Stimulated activated CD8-positive, alpha-beta memory T cell treated with anti-CD3 and anti-CD28 coated beads, Interleukin-7, amount 100 ng/mL, for 48 hours (primary cell): Measurements from ENCODE around the gene PCNA.
"Not testable (repeated sequence)": the region's sequence is repeated elsewhere in the genome, so short reads cannot be mapped to it uniquely, and the experiment has no call there.

ENCODE experiments used
- DNase-seq, 2 donors: peaks; one replicate each; pipeline ENCODE4 v3.0.0-alpha.2; 2020; ENCODE audit warnings: low read depth in 1 of 2; ENCODE audit errors: extremely low read depth in 1 of 2

PCNA gene

GRCh38 chr20:5099909-5100308 is 19.8 kb downstream of the PCNA start:
- DNase-seq = not testable (repeated sequence)

- not testable (repeated sequence) for DNase-seq
These were observed 20.7 kb downstream of the PCNA start for GRCh38 chr20:5099009-5099408.

- no peak for DNase-seq
These were observed 23.3 kb downstream of the PCNA start for GRCh38 chr20:5096463-5096862.

- DNase-seq = no peak
These were observed 23.8 kb downstream of the PCNA start for GRCh38 chr20:5095931-5096330.

- no peak for DNase-seq
These were observed 24.3 kb downstream of the PCNA start for GRCh38 chr20:5095454-5095853.

- DNase-seq = no peak
These were observed 26.9 kb downstream of the PCNA start for GRCh38 chr20:5092765-5093339.

- DNase-seq = no peak
These were observed 27.9 kb downstream of the PCNA start for GRCh38 chr20:5091902-5092301.

GRCh38 chr20:5090191-5090590 is 29.6 kb downstream of the PCNA start:
- DNase-seq = no peak

- DNase-seq = no peak
These were observed 31.1 kb downstream of the PCNA start for GRCh38 chr20:5088688-5089087.

GRCh38 chr20:5085380-5085779 is 34.4 kb downstream of the PCNA start:
- DNase-seq = no peak

GRCh38 chr20:5080384-5080877 is 39.3 kb downstream of the PCNA start:
- no peak for DNase-seq

- DNase-seq = peak; percentile 51 to 84
These were observed 41.3 kb downstream of the PCNA start for GRCh38 chr20:5078399-5078958.

GRCh38 chr20:5077761-5078387 is 41.9 kb downstream of the PCNA start:
- no peak for DNase-seq

- DNase-seq = not testable (repeated sequence)
These were observed 42.8 kb downstream of the PCNA start for GRCh38 chr20:5076913-5077312.

- DNase-seq = no peak
These were observed 45.5 kb downstream of the PCNA start for GRCh38 chr20:5074232-5074674.

- DNase-seq = no peak
These were observed 46.0 kb downstream of the PCNA start for GRCh38 chr20:5073660-5074231.

- DNase-seq = no peak
These were observed 46.8 kb downstream of the PCNA start for GRCh38 chr20:5072756-5073659.

- not testable (repeated sequence) for DNase-seq
These were observed 47.8 kb downstream of the PCNA start for GRCh38 chr20:5071942-5072341.

- no peak for DNase-seq
These were observed 49.2 kb downstream of the PCNA start for GRCh38 chr20:5070570-5070969.

- DNase-seq = no peak
These were observed 49.7 kb downstream of the PCNA start for GRCh38 chr20:5070081-5070480.
